Tibial artery (tissue), 4 donors: ENCODE results near the gene HNF1B.

Source experiments
- DNase-seq, 2 donors: peaks; one replicate each; pipeline ENCODE4 v3.0.0-alpha.2; 2019
- H3K27ac ChIP-seq, 2 donors: fragments of 200-600 bp; sonication (generic) in 1 of 2; 1 replicate in 1 of 2; 2 replicates in 1 of 2; pipeline ENCODE4 v1.5.1; 2018 to 2019; ENCODE audit warnings: mild to moderate bottlenecking in 1 of 2
- H3K27me3 ChIP-seq, 2 donors: fragments of 200-600 bp; sonication (generic) in 1 of 2; one replicate each; pipeline versions ENCODE4 v1.5.1 to v1.6.0; 2016 to 2019
- H3K36me3 ChIP-seq, 3 donors: fragments of 200-600 bp; sonication (generic) in 2 of 3; one replicate each; pipeline ENCODE4 v1.5.1; 2016 to 2019; ENCODE audit warnings: mild to moderate bottlenecking in 2 of 3
- H3K4me1 ChIP-seq, 4 donors: fragments of 200-600 bp; sonication (generic) in 2 of 4; 1 replicate in 3 of 4; 2 replicates in 1 of 4; pipeline ENCODE4 v1.5.1; 2016 to 2019
- H3K4me3 ChIP-seq, 2 donors: fragments of 200-600 bp; sonication (generic) in 1 of 2; 1 replicate in 1 of 2; 2 replicates in 1 of 2; pipeline ENCODE4 v1.5.1; 2018 to 2019; ENCODE audit warnings: mild to moderate bottlenecking in 2 of 2
- H3K9me3 ChIP-seq, 3 donors: fragments of 200-600 bp; sonication (generic) in 1 of 3; one replicate each; pipeline ENCODE4 v1.5.1; 2016 to 2019
- intact Hi-C: fragments of 100-400 bp; cut with DNase I; formaldehyde crosslinking; loops from one replicate; pipeline ENCODE4 v1.15.0; 2023; ENCODE audit warnings: low total_unique reads
- TF ChIP-seq, protein P1 (sequence below), 2 experiments: fragments of 200-600 bp in 1 of 2; fragments of 450-650 bp in 1 of 2; IDR thresholded peaks; one replicate each; pipeline ENCODE4 v1.5.1; 2017 to 2019; ENCODE audit warnings: antibody characterized with exemption in 2 of 2, mild to moderate bottlenecking in 1 of 2, moderate library complexity in 1 of 2

The HNF1B gene

GRCh38 chr17:37744633-37744927, 279 bp downstream of the HNF1B start:
- no peak for DNase-seq
- Histone ChIP-seq H3K27me3 (peaks cover 5 to 87% of the 10 kb centered on the region in 2 donors), H3K4me1 (peaks cover 0 to 43% (median 39%) of the 10 kb centered on the region in 4 donors), H3K36me3 (no peaks in the 10 kb centered on the region), H3K9me3 (no peaks in the 10 kb centered on the region), H3K4me3 (no peak overlapping the region), H3K27ac (no peak overlapping the region)
- TF ChIP-seq, protein P1, sequence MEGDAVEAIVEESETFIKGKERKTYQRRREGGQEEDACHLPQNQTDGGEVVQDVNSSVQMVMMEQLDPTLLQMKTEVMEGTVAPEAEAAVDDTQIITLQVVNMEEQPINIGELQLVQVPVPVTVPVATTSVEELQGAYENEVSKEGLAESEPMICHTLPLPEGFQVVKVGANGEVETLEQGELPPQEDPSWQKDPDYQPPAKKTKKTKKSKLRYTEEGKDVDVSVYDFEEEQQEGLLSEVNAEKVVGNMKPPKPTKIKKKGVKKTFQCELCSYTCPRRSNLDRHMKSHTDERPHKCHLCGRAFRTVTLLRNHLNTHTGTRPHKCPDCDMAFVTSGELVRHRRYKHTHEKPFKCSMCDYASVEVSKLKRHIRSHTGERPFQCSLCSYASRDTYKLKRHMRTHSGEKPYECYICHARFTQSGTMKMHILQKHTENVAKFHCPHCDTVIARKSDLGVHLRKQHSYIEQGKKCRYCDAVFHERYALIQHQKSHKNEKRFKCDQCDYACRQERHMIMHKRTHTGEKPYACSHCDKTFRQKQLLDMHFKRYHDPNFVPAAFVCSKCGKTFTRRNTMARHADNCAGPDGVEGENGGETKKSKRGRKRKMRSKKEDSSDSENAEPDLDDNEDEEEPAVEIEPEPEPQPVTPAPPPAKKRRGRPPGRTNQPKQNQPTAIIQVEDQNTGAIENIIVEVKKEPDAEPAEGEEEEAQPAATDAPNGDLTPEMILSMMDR (IDR thresholded peaks at IDR 0.05), result no peak
- intact Hi-C loops, result no loop called here

- intact Hi-C loops, result no loop called here
- DNase-seq, result no peak
Measured at GRCh38 chr17:37743875-37744632, 805 bp downstream of the HNF1B start.

DNA sequence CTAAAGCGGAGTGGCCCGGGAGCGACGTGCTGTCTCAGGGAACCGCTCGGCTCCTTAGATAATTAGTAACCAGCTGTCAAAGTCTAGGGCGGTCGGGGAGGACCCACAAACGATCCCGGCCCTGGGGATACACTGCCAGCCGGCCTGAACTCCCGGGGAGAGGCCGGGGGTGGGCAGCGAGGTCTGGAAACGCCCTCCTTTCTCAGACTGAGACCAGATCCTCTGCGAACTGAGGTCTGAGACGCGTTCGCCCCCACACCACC, 1.3 kb downstream of the HNF1B start:
- TF ChIP-seq, protein P1 (IDR thresholded peaks at IDR 0.05), result no peak
- intact Hi-C loops, result no loop called here
- Histone ChIP-seq H3K36me3 (no peaks in the 10 kb centered on the region), H3K27ac (no peak overlapping the region), H3K4me1 (peaks cover 0 to 43% (median 39%) of the 10 kb centered on the region in 4 donors), H3K9me3 (no peaks in the 10 kb centered on the region), H3K4me3 (peak overlapping the region in 1 of 2 donors; percentile 42), H3K27me3 (peaks cover 5 to 88% of the 10 kb centered on the region in 2 donors)
- no peak for DNase-seq

More at GRCh38 chr17:37743875-37744632, 805 bp downstream of the HNF1B start:
- Histone ChIP-seq H3K4me1 (peaks cover 0 to 43% (median 39%) of the 10 kb centered on the region in 4 donors), H3K36me3 (no peaks in the 10 kb centered on the region), H3K9me3 (no peaks in the 10 kb centered on the region), H3K27me3 (peaks cover 5 to 87% of the 10 kb centered on the region in 2 donors), H3K4me3 (peak overlapping the region in 1 of 2 donors; percentile 42), H3K27ac (no peak overlapping the region)
- TF ChIP-seq, protein P1 (IDR thresholded peaks at IDR 0.05), result no peak

GRCh38 chr17:37742762-37743611, 1.9 kb downstream of the HNF1B start:
- H3K4me3 ChIP-seq, result peak overlapping the region; percentile 17 to 42
- DNase-seq, result no peak
- H3K36me3 ChIP-seq, result no peaks in the 10 kb centered on the region
- intact Hi-C loops, result no loop called here
- peaks cover 5 to 93% of the 10 kb centered on the region in 2 donors for H3K27me3 ChIP-seq
- H3K4me1 ChIP-seq, result peaks cover 0 to 43% (median 39%) of the 10 kb centered on the region in 4 donors
- TF ChIP-seq, protein P1 (IDR thresholded peaks at IDR 0.05), result no peak
- no peak overlapping the region for H3K27ac ChIP-seq
- H3K9me3 ChIP-seq, result no peaks in the 10 kb centered on the region

GRCh38 chr17:37742116-37742761, 2.6 kb downstream of the HNF1B start:
- peaks cover 5 to 96% of the 10 kb centered on the region in 2 donors for H3K27me3 ChIP-seq
- peaks cover 0 to 43% (median 39%) of the 10 kb centered on the region in 4 donors for H3K4me1 ChIP-seq
- H3K4me3 ChIP-seq, result peak overlapping the region; percentile 17 to 42
- no peak overlapping the region for H3K27ac ChIP-seq
- TF ChIP-seq, protein P1 (IDR thresholded peaks at IDR 0.05), result no peak
- intact Hi-C loops, result no loop called here
- no peak for DNase-seq
- no peaks in the 10 kb centered on the region for H3K9me3 ChIP-seq
- no peaks in the 10 kb centered on the region for H3K36me3 ChIP-seq
